Activated T-helper 1 cell treated with Interleukin-2 at 50 U/mL for 16 hours (primary cell): ENCODE data around the gene SLC2A9.
"Not testable (repeated sequence)": the region's sequence is repeated elsewhere in the genome, so short reads cannot be mapped to it uniquely, and the experiment has no call there.

Experiments used
- DNase-seq: peaks from one replicate; pipeline ENCODE4 v3.0.0-alpha.2; 2020; ENCODE audit warnings: low read depth

Gene SLC2A9

DNA sequence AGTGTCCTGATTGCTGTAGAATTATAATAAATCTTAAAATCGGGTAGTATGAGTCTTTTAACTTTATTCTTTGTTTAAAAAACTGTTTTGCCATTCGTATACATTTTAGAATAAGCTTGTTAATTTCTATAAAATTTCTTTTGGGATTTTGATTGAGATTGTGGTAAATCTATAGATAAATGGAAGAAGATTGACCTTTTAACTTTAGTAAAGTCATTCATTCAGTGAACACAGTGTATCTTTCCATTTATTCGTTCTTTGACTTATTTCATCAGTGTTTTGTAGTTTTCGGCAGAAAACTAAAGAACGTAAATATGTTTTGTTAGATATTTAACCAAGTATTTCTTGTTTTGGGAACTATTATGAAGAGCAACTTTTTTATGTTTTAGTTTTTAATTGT lies 201.0 kb downstream of the SLC2A9 start:
- DNase-seq: no peak

DNA sequence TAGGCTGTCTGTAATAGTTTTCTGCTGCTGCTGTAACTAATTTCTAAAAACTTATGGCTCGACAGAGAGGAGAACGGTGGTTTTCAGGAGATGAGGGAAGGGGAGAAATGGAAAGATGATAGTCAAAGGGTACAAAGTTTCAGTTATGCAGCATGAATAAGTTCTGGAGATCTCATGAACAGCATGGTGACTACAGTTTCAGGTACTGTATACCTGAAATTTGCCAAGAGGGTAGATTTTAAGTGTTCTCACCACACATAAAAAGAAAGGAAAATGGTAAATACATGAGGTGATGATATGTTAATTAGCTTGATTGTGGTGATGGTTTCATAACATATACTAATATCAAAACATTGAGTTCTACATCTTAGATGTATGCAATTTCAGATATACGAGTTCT lies 205.0 kb downstream of the SLC2A9 start:
- no peak for DNase-seq

DNA sequence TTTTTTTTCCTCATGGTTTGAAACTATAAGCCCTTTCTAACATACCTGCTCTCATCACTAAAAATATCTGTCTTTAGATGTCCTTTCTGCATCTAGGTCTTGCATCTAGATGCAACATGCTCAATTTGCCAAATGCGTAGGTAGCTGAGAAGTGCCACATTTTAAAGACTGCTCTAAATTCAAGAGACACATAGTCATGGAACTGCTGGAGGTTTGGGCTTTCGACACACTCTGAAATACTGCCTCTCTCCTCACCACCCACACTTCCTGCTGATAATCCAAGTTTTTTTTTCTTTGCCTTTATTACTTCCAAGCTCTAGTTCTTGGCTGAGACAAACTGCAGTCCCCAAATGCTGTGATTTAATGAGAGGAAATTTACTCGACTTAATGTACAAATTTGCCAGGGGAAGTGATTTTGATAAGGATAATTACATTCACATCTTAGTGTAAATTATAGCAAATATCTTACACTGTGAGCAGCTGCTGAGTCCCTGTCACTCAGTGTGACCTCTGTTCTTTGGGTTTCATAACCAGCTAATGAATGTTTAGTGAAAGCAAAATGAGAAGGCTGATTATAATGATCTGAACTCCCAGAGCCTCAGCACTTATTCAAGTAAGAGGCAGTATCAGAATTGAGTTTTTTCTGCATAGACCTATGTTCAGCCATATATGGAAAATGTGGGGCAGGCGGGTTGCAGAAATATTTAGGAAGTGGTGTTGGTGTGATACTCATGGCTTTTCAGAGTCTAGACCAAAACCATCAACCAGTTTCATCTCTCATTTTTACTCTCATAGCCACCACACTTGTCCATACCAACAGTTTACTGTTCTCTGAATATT lies 208.6 kb downstream of the SLC2A9 start:
- no peak for DNase-seq

DNA sequence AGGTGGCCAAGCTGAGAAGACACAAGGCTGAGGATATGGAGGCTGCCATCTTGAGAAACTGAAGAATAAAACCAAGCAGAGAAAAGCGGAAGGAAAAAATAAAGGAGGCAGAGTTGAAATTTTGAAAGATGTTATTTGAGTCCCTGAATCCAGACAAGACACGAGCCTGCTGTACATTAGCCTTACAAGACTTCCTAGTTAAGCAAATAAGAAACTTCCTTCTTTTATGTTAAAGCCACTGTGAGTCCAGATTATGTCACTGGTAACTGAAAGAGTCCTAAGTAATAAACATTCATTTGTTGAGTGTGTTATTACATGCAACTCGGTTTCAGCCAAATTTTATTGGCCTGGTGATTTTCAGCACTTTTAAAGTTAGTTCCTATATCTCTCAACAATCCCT lies 209.5 kb downstream of the SLC2A9 start:
- DNase-seq: no peak

DNA sequence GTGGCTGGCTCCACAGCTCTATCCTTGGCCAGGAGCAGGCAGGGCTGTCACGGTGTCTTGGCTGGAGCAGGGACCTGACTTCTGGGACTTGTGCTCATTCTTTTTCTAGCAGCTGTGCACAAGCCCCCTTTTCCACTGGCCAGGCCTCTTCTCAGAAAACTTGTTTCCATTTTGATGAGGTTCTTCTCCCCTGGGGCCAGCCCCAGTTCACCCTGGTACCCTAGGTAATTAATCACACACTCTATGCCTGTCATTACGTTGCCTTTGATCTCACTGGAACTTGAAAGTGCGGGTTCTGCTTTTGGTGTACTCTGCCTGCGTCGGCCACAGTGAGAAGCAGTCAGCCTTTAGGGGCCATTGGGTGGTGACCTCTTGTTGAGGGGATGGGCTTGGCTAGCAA lies 213.2 kb downstream of the SLC2A9 start:
- no peak for DNase-seq

DNA sequence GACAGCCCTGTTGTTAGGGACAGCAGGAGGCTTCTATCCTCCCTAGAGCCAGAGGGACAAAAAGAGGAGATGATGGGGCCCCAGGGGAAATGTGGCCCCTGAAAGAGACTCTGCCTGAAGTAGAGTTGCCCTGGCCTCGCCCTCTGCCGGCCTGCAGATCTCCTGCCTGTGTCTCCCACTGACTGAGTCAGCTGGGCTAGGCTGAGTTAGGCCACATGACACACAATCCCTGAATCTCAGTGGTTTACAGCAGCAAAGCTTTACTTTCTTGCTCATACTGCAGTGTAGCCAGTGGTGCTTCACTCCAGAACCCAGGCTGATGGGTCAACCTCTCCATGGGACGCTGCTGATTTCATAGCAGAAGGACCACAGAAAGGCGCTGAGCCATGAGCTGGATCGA lies 216.4 kb downstream of the SLC2A9 start:
- DNase-seq: no peak

DNA sequence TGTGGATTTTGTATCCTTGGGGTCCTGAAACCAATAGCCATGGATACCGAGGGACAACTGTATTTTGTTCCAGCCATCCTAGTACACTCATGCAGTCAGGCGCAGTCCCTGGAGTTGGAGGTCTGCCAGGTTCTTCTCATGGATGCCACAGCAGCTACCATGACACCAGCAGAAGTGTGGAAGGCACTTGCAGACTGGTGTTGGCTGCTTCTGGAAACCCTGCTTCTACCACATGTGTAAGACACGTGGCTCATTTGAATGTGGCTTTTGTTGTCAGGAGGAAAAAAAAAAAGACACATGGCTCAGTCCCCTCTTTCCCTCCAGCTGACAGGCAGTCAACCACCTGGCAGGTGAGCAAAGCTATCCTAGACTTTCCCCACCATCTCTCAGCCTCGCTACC lies 220.4 kb downstream of the SLC2A9 start:
- DNase-seq: no peak

DNA sequence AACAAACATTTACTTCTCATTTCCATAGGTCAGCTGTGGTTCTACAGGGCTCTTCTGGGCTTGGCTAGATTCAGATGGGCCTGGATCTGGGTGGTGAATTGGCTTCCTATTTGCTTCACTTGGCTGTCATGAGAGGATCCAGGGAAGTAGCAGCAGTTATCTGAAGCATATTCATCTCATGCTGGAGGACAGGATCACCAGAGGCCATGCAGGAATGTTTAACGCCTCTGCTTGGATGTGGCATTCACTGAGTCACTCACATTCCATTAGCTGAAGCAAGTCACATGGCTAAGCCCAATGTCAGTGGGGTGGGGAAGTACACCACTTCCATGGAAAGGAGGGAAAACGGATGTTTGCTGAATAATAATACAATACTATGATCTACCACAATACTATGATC lies 224.7 kb downstream of the SLC2A9 start:
- DNase-seq: not testable (repeated sequence)

DNA sequence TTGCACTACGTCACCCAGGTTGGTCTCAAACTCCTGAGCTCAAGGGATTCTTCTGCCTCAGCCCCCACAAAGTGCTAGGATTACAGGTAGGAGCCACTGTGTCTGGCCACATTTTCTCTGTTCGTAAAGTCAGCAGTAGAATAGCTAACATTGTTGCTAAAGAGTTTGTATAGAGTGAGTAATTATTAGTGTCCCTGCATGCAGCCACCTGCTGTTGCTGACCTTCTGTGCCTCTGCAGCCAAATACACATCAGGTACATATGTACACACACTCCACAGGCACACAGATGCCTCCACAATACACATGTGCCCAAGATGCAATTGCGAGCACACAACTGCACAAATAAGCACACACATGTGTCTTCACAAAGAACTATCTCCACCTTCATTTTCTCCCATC lies 228.9 kb downstream of the SLC2A9 start:
- DNase-seq: no peak

DNA sequence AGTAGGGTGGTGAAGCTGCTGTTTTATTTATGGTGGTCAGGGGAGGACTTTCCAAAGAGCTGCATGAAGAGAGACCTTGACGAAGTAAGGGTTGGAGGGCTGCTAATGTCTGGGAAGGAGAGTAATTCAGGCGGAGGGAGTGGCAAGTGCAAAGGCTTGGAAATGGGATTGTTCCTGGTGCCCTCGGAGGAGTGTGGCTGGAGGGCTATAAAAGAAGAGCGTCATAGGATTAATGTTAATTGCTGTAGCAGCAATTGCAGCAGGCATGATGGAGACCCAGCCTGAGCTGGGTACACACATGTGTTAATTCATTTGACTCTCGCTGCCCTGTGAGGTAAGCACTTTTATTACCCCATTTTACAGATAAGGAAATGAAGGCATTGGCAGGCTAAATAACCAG lies 235.4 kb downstream of the SLC2A9 start:
- DNase-seq: not testable (repeated sequence)

DNA sequence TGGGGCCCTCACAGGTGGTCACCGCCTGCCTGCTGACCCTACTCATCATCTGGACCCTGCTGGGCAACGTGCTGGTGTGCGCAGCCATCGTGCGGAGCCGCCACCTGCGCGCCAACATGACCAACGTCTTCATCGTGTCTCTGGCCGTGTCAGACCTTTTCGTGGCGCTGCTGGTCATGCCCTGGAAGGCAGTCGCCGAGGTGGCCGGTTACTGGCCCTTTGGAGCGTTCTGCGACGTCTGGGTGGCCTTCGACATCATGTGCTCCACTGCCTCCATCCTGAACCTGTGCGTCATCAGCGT lies 239.2 kb downstream of the SLC2A9 start:
- DNase-seq: no peak

DNA sequence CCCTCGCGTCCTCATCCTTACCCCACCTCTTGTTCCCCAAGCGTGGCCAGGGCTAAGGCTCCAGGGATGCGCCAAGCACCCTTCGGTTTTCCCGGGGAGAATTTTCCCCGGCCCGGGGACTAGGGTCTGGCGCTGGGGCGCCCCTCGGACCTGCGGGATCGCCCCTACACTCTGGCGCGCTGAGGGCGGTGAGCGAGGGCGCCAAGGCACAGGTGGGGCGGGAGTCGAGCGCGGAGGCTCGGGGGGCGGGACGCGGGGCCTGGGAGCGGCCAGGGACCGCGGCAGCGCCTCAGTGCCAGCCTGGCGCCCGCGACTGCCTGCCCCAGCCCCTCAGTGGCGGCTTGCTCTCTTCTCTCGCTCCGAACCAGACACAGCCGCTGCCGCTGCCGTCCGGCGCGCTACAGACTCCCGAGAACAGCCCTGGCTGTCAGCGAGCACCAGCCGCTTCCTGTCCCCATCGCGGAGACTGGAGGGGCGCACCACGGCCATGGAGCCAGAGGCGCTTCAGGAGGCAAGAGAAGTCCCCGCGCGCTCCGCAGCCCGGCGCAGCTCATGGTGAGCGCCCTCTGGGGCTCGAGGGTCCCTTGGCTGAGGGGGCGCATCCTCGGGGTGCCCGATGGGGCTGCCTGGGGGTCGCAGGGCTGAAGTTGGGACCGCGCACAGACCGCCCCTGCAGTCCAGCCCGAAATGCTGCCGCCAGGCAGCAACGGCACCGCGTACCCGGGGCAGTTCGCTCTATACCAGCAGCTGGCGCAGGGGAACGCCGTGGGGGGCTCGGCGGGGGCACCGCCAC lies 239.8 kb downstream of the SLC2A9 start, which contains the start of gene DRD5:
TSS of gene DRD5 (plus strand) at position 292 of the 793 bp plus-strand sequence. CDS start at position 688, 396 bp downstream.
- DNase-seq: no peak
